Measurements from ENCODE around the gene CGNL1. TPM values are rescaled to one million over a fixed set of nuclear protein-coding genes. Genes with fewer than 3 reads are reported as not detected.

CGNL1 gene
- total RNA-seq, 2 donors from 2014 or later, result 82.6 to 98.0 TPM

DNA sequence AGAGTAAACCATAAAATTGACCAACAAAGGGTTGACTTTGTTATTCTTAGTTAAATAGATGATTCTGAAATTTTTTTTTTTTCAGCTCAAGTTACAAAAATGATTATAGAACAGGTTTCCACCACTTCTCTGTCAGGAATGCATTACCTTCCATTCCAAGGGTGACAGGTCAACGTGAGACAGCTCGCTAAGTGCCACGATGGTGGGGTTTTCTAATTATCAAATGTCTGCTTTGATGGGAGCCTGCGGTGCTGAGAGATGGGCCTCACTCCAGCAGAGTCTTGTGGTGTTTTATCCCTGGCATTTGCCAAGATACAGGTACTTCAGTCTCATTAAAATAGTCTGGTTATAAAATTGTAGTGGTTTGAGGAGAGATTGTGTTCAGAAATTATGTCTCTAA is 80.3 kb downstream of the CGNL1 start:
- no peaks in the 10 kb centered on the region for H3K9me3 Mint-ChIP-seq
- no peak overlapping the region for H3K27ac ChIP-seq (ENCODE audit: low read depth, low read length)
- WGBS, 2 experiments (ENCODE audit: insufficient coverage in 1 of 2, insufficient read length in 1 of 2), result 80 to 94% methylated on average over 4 of the region's 4 CpGs
- no peak for TF ChIP-seq CTCF (conservative IDR thresholded peaks at IDR 0.05)
- H3K4me1 ChIP-seq (ENCODE audit: control insufficient read depth, insufficient read depth, low read length), result no peaks in the 10 kb centered on the region
- no peak for DNase-seq
- no peaks in the 10 kb centered on the region for H3K27me3 Mint-ChIP-seq (ENCODE audit: insufficient read depth)
- no peak overlapping the region for H3K4me3 ChIP-seq (ENCODE audit: low read length)
- H3K27me3 ChIP-seq (ENCODE audit: control insufficient read depth, insufficient read depth, low read length, poor library complexity, severe bottlenecking), result no peaks in the 10 kb centered on the region
- H3K36me3 Mint-ChIP-seq (ENCODE audit: low read depth), result peaks cover 37% of the 10 kb centered on the region
- H3K4me3 Mint-ChIP-seq, result no peak overlapping the region
- no peak overlapping the region for H3K9ac ChIP-seq (ENCODE audit: extremely low read depth, low read length, poor library complexity, severe bottlenecking)
- no peaks in the 10 kb centered on the region for H3K9me3 ChIP-seq (ENCODE audit: control insufficient read depth, low read length)
- peaks cover 95% of the 10 kb centered on the region for H3K36me3 ChIP-seq (ENCODE audit: control insufficient read depth, insufficient read depth, low read length)
- no peaks in the 10 kb centered on the region for H3K4me1 Mint-ChIP-seq
- H3K27ac Mint-ChIP-seq, result no peak overlapping the region

DNA sequence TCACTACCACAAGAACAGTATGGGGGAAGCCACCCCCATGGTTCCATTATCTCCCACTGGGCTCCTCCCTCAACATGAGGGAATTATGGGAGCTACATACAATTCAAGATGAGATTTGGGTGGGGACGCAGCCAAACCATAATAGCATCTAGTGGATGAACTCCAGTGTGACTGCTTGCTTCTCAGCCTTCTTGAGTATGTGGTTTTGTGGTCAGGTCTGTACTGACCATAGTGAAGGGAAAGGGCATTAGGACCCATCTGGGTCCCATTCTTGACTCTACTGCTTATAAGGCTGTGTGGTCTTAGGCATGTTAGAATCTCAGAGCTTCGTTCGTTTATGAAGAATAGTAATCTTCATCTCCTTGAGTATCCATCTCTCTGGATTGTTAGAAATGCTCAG is 81.4 kb downstream of the CGNL1 start:
- H3K4me1 Mint-ChIP-seq, result no peaks in the 10 kb centered on the region
- H3K9me3 ChIP-seq (ENCODE audit: control insufficient read depth, low read length), result no peaks in the 10 kb centered on the region
- H3K9ac ChIP-seq (ENCODE audit: extremely low read depth, low read length, poor library complexity, severe bottlenecking), result no peak overlapping the region
- no peak overlapping the region for H3K4me3 Mint-ChIP-seq
- no peak for TF ChIP-seq CTCF (conservative IDR thresholded peaks at IDR 0.05)
- 90 to 92% methylated on average over 3 of the region's 3 CpGs for WGBS, 2 experiments (ENCODE audit: insufficient coverage in 1 of 2, insufficient read length in 1 of 2)
- H3K27ac ChIP-seq (ENCODE audit: low read depth, low read length), result no peak overlapping the region
- no peak for DNase-seq
- no peaks in the 10 kb centered on the region for H3K9me3 Mint-ChIP-seq
- H3K36me3 Mint-ChIP-seq (ENCODE audit: low read depth), result peaks cover 32% of the 10 kb centered on the region
- peaks cover 91% of the 10 kb centered on the region for H3K36me3 ChIP-seq (ENCODE audit: control insufficient read depth, insufficient read depth, low read length)
- no peaks in the 10 kb centered on the region for H3K4me1 ChIP-seq (ENCODE audit: control insufficient read depth, insufficient read depth, low read length)
- H3K27ac Mint-ChIP-seq, result no peak overlapping the region
- H3K4me3 ChIP-seq (ENCODE audit: low read length), result no peak overlapping the region
- no peaks in the 10 kb centered on the region for H3K27me3 ChIP-seq (ENCODE audit: control insufficient read depth, insufficient read depth, low read length, poor library complexity, severe bottlenecking)
- no peaks in the 10 kb centered on the region for H3K27me3 Mint-ChIP-seq (ENCODE audit: insufficient read depth)

GRCh38 chr15:57458356-57458781 is 82.1 kb downstream of the CGNL1 start:
- H3K9me3 Mint-ChIP-seq, result no peaks in the 10 kb centered on the region
- Histone ChIP-seq H3K4me1 (ENCODE audit: control insufficient read depth, insufficient read depth, low read length) (no peaks in the 10 kb centered on the region), H3K9ac (ENCODE audit: extremely low read depth, low read length, poor library complexity, severe bottlenecking) (no peak overlapping the region), H3K4me3 (ENCODE audit: low read length) (no peak overlapping the region), H3K27me3 (ENCODE audit: control insufficient read depth, insufficient read depth, low read length, poor library complexity, severe bottlenecking) (no peaks in the 10 kb centered on the region), H3K36me3 (ENCODE audit: control insufficient read depth, insufficient read depth, low read length) (peaks cover 91% of the 10 kb centered on the region), H3K27ac (ENCODE audit: low read depth, low read length) (no peak overlapping the region), H3K9me3 (ENCODE audit: control insufficient read depth, low read length) (no peaks in the 10 kb centered on the region)
- WGBS, 2 experiments (ENCODE audit: insufficient coverage in 1 of 2, insufficient read length in 1 of 2), result 92 to 95% methylated on average over 4 to 7 of the region's 7 CpGs
- no peaks in the 10 kb centered on the region for H3K27me3 Mint-ChIP-seq (ENCODE audit: insufficient read depth)
- H3K4me3 Mint-ChIP-seq, result no peak overlapping the region
- H3K27ac Mint-ChIP-seq, result no peak overlapping the region
- no peaks in the 10 kb centered on the region for H3K4me1 Mint-ChIP-seq
- no peak for TF ChIP-seq CTCF (conservative IDR thresholded peaks at IDR 0.05)
- peaks cover 32% of the 10 kb centered on the region for H3K36me3 Mint-ChIP-seq (ENCODE audit: low read depth)
- DNase-seq, result no peak

Data from endodermal cell (in vitro differentiated cells).